GM12875 (cell line): ENCODE results near the gene KANK2.

Experiments used
- H3K4me3 ChIP-seq: one replicate; pipeline ENCODE4 v1.5.1; 2011; ENCODE audit warnings: low read depth, low read length, control low read depth
- CTCF ChIP-seq: IDR thresholded peaks from 2 replicates; pipeline ENCODE4 v1.5.1; 2011; ENCODE audit warnings: low read depth, mild to moderate bottlenecking, control low read depth, inconsistent platforms, low read length, moderate library complexity, borderline replicate concordance; ENCODE audit not compliant: insufficient read depth

KANK2 gene

GRCh38 chr19:11196406-11197287 lies 698 bp downstream of the KANK2 start:
- H3K4me3 ChIP-seq = peak overlapping the region; percentile 79
- no peak for TF ChIP-seq CTCF

- peak overlapping the region; percentile 10 for H3K4me3 ChIP-seq
- TF ChIP-seq CTCF = no peak
Measured at GRCh38 chr19:11195681-11196080, 1.7 kb downstream of the KANK2 start.

- H3K4me3 ChIP-seq = peak overlapping the region; percentile 26
- TF ChIP-seq CTCF = no peak
Measured at GRCh38 chr19:11194656-11195558, 2.4 kb downstream of the KANK2 start.

- TF ChIP-seq CTCF = no peak
- H3K4me3 ChIP-seq = no peak overlapping the region
Measured at GRCh38 chr19:11194173-11194572, 3.2 kb downstream of the KANK2 start.

GRCh38 chr19:11192957-11193939 lies 4.1 kb downstream of the KANK2 start:
- H3K4me3 ChIP-seq = no peak overlapping the region
- TF ChIP-seq CTCF = no peak

- TF ChIP-seq CTCF = no peak
- H3K4me3 ChIP-seq = no peak overlapping the region
Measured at GRCh38 chr19:11191934-11192333, 5.4 kb downstream of the KANK2 start.
